B cell (primary cell): Measurements from ENCODE around the gene CARMIL1. TPM values are rescaled to one million over a fixed set of nuclear protein-coding genes. Genes with fewer than 3 reads are reported as not detected.

Experiments used
- ATAC-seq: fragments of 200-7000 bp; cut with Tn5 transposase; one replicate; pipeline ENCODE4 v1.10.0; 2021; ENCODE audit warnings: low read depth, mild to moderate bottlenecking, moderate number of reproducible peaks, moderate library complexity
- CTCF ChIA-PET: fragments of 350-600 bp; sonication (Branson Sonifier 250); formaldehyde crosslinking; loops from one replicate; lab custom pipeline; 2021; ENCODE audit warnings: antibody characterized with exemption, inconsistent platforms; lab: Charles Lee
- POLR2A ChIA-PET: fragments of 350-600 bp; sonication (Branson Sonifier 250); formaldehyde crosslinking; loops from one replicate; lab custom pipeline; 2021; ENCODE audit warnings: antibody characterized with exemption; lab: Charles Lee
- DNase-seq: peaks from one replicate; pipeline ENCODE4 v3.0.0; 2013
- H2AFZ ChIP-seq: 2 replicates; pipeline ENCODE4 v1.6.1; 2012; ENCODE audit warnings: mild to moderate bottlenecking, low read depth, low read length; ENCODE audit not compliant: insufficient read depth, poor library complexity, severe bottlenecking
- H3K27ac ChIP-seq, 2 donors: 1 replicate in 1 of 2; 2 replicates in 1 of 2; pipeline ENCODE4 v1.5.1; 2012 to 2013; ENCODE audit warnings: low read length in 2 of 2, mild to moderate bottlenecking in 2 of 2, moderate library complexity in 1 of 2
- H3K27me3 ChIP-seq, 4 experiments: fragments of 200-600 bp in 1 of 4; sonication (generic) in 1 of 4; replicated peaks in 1 of 4; 1 replicate in 2 of 4; 2 replicates in 2 of 4; pipeline versions ENCODE4 v1.6.1 to v1.7.0; 2013 to 2016; ENCODE audit warnings: low read length in 3 of 4, mild to moderate bottlenecking in 2 of 4, mixed read lengths in 1 of 4, moderate library complexity in 1 of 4; ENCODE audit not compliant: insufficient read depth in 4 of 4, control insufficient read depth in 3 of 4; ENCODE audit errors: control extremely low read depth in 1 of 4
- H3K36me3 ChIP-seq, 2 experiments: replicated peaks in 1 of 2; 1 replicate in 1 of 2; 2 replicates in 1 of 2; pipeline versions ENCODE4 v1.6.1 to v1.7.1; 2013; ENCODE audit warnings: low read length in 1 of 2; ENCODE audit not compliant: insufficient read depth in 2 of 2, control insufficient read depth in 1 of 2; ENCODE audit errors: control extremely low read depth in 1 of 2, extremely low read depth in 1 of 2
- H3K4me1 ChIP-seq, 2 donors: fragments of 200-600 bp in 1 of 2; sonication (generic) in 1 of 2; 1 replicate in 1 of 2; 2 replicates in 1 of 2; pipeline versions ENCODE4 v1.5.1 to v1.6.1; 2013 to 2017; ENCODE audit warnings: low read length in 2 of 2; ENCODE audit not compliant: control insufficient read depth in 2 of 2, insufficient read depth in 2 of 2
- H3K4me2 ChIP-seq: replicated peaks from 2 replicates; pipeline ENCODE3; 2012; ENCODE audit warnings: mild to moderate bottlenecking, low read depth, low read length; ENCODE audit not compliant: poor library complexity, severe bottlenecking
- H3K4me3 ChIP-seq, 5 experiments: fragments of 200-600 bp in 1 of 5; sonication (generic) in 1 of 5; 1 replicate in 3 of 5; 2 replicates in 2 of 5; pipeline versions ENCODE4 v1.5.1 to v1.7.0; 2011 to 2016; ENCODE audit warnings: low read length in 4 of 5, mild to moderate bottlenecking in 4 of 5, low read depth in 2 of 5, control low read depth in 1 of 5, moderate library complexity in 1 of 5; ENCODE audit not compliant: insufficient read depth in 1 of 5; ENCODE audit errors: control extremely low read depth in 1 of 5, extremely low read depth in 1 of 5
- H3K79me2 ChIP-seq: fragments of 200-600 bp; sonication (generic); one replicate; pipeline ENCODE4 v1.6.0; 2016; ENCODE audit warnings: low read length; ENCODE audit not compliant: control insufficient read depth, insufficient read depth
- H3K9ac ChIP-seq: fragments of 200-600 bp; sonication (generic); 2 replicates; pipeline ENCODE4 v1.6.1; 2017; ENCODE audit warnings: mild to moderate bottlenecking, low read length, moderate library complexity
- H3K9me3 ChIP-seq, 3 donors: one replicate each; pipeline versions ENCODE4 v1.6.1 to v1.7.1; 2013; ENCODE audit warnings: low read length in 2 of 3; ENCODE audit not compliant: control insufficient read depth in 2 of 3, insufficient read depth in 1 of 3; ENCODE audit errors: control extremely low read depth in 1 of 3
- H4K20me1 ChIP-seq: 2 replicates; pipeline ENCODE4 v1.6.0; 2012; ENCODE audit warnings: mild to moderate bottlenecking, low read length; ENCODE audit not compliant: insufficient read depth, control insufficient read depth, poor library complexity, severe bottlenecking
- H3K27ac Mint-ChIP-seq: one replicate; pipeline ENCODE4 v1.8.0; 2021; ENCODE audit warnings: mixed read lengths
- H3K27me3 Mint-ChIP-seq: one replicate; pipeline ENCODE4 v1.8.0; 2021; ENCODE audit warnings: mixed read lengths
- H3K4me1 Mint-ChIP-seq: one replicate; pipeline ENCODE4 v1.8.0; 2021; ENCODE audit warnings: mixed read lengths
- H3K4me3 Mint-ChIP-seq: one replicate; pipeline ENCODE4 v1.8.0; 2021; ENCODE audit warnings: mixed read lengths
- H3K9me3 Mint-ChIP-seq: one replicate; pipeline ENCODE4 v1.8.0; 2022; ENCODE audit warnings: mixed read lengths; ENCODE audit not compliant: insufficient read depth
- EZH2 ChIP-seq: IDR thresholded peaks from 2 replicates; pipeline ENCODE4 v1.6.1; 2012; ENCODE audit warnings: borderline replicate concordance, low read depth, mild to moderate bottlenecking, moderate library complexity, low read length; ENCODE audit not compliant: insufficient read depth, poor library complexity, severe bottlenecking
- WGBS: methylation state at CpG from one replicate; pipeline ENCODE4 v1.1.5; 2013; ENCODE audit warnings: missing lambda C conversion rate; ENCODE audit not compliant: insufficient coverage; 5-methylcytosine and 5-hydroxymethylcytosine counted together
- intact Hi-C: fragments of 100-400 bp; cut with micrococcal nuclease; formaldehyde crosslinking; loops from one replicate; pipeline ENCODE4 v1.10.0; 2022
- polyA plus RNA-seq: library from polyadenylated mRNA; depleted of rRNA; stranded (reverse); fragments of >200 nt; gene quantifications from 2 replicates; pipeline ENCODE4 v1.2.3, GENCODE V29; 2012
- total RNA-seq, 2 donors: library from RNA; stranded (reverse); fragments of 120-200 nt in 1 of 2; gene quantifications; 1 replicate in 1 of 2; 2 replicates in 1 of 2; pipeline versions ENCODE4 v1.2.3 to v1.2.4, GENCODE V29; 2013 to 2022
- TF ChIP-seq, protein P1 (sequence below): fragments of 200-600 bp; IDR thresholded peaks from one replicate; pipeline ENCODE4 v1.8.0; 2022; ENCODE audit warnings: antibody characterized with exemption, mild to moderate bottlenecking

CARMIL1 gene
- total and polyA plus RNA-seq, 2 donors (not counting 1 experiment from before 2014, with no cell fraction given) = 7.5 to 11.0 TPM

DNA sequence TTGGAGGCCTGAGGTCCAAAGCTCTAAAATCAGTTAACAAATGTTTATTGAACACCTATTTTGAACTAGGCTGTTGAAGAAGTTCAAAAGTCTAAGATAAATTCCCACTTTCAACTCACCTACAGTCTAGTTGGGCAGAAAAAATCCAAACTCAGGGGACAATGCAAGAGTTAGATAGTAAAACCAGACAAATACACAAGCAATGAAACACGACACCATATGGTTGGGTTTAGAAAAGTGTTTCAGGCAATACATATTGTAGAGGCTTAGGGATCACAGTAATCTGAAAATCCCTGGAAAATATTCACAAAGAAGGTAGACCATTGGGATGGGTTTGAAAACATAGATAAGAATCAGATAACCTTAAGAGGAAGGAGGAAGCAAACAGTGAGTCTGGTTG lies 1.3 kb upstream of the CARMIL1 start:
- WGBS = no CpG with 5 or more reads among the region's 1 CpG
- DNase-seq (no peak), ATAC-seq (no peak)
- H4K20me1 ChIP-seq = no peaks in the 10 kb centered on the region
- Mint-ChIP-seq H3K27ac (no peak overlapping the region), H3K4me1 (peaks cover 34% of the 10 kb centered on the region), H3K4me3 (peak overlapping the region; percentile 96), H3K27me3 (peaks cover 18% of the 10 kb centered on the region), H3K9me3 (no peaks in the 10 kb centered on the region)
- ChIA-PET CTCF (interaction anchor here (0.7 to 8.6 kb wide), 16 partner anchors 8 to 321 kb away, joined by 3 to 212 read pairs (median 12); no protein-coding TSS in a partner anchor), POLR2A (interaction anchor here (0.6 to 1.9 kb wide), 3 partner anchors 127 to 450 kb away, joined by 4 to 10 read pairs (median 4); no protein-coding TSS in a partner anchor)
- H2AFZ ChIP-seq = peak overlapping the region; percentile 89
- peak overlapping the region; percentile 95 for H3K4me2 ChIP-seq
- H3K36me3 ChIP-seq = no peaks in the 10 kb centered on the region
- H3K9me3 ChIP-seq = no peaks in the 10 kb centered on the region
- intact Hi-C loops = loop anchor here (2.0 kb wide), 1 partner anchor 23 kb away; no protein-coding TSS in a partner anchor
- peaks cover 0 to 3% (median 0%) of the 10 kb centered on the region in 4 experiments for H3K27me3 ChIP-seq
- no peak overlapping the region for H3K27ac ChIP-seq
- H3K9ac ChIP-seq = peak overlapping the region; percentile 79
- no peak overlapping the region for H3K4me3 ChIP-seq
- peaks cover 23 to 30% of the 10 kb centered on the region in 2 donors for H3K4me1 ChIP-seq
- no peaks in the 10 kb centered on the region for H3K79me2 ChIP-seq
- TF ChIP-seq, protein P1, sequence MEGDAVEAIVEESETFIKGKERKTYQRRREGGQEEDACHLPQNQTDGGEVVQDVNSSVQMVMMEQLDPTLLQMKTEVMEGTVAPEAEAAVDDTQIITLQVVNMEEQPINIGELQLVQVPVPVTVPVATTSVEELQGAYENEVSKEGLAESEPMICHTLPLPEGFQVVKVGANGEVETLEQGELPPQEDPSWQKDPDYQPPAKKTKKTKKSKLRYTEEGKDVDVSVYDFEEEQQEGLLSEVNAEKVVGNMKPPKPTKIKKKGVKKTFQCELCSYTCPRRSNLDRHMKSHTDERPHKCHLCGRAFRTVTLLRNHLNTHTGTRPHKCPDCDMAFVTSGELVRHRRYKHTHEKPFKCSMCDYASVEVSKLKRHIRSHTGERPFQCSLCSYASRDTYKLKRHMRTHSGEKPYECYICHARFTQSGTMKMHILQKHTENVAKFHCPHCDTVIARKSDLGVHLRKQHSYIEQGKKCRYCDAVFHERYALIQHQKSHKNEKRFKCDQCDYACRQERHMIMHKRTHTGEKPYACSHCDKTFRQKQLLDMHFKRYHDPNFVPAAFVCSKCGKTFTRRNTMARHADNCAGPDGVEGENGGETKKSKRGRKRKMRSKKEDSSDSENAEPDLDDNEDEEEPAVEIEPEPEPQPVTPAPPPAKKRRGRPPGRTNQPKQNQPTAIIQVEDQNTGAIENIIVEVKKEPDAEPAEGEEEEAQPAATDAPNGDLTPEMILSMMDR = no peak
- no peak for TF ChIP-seq EZH2

DNA sequence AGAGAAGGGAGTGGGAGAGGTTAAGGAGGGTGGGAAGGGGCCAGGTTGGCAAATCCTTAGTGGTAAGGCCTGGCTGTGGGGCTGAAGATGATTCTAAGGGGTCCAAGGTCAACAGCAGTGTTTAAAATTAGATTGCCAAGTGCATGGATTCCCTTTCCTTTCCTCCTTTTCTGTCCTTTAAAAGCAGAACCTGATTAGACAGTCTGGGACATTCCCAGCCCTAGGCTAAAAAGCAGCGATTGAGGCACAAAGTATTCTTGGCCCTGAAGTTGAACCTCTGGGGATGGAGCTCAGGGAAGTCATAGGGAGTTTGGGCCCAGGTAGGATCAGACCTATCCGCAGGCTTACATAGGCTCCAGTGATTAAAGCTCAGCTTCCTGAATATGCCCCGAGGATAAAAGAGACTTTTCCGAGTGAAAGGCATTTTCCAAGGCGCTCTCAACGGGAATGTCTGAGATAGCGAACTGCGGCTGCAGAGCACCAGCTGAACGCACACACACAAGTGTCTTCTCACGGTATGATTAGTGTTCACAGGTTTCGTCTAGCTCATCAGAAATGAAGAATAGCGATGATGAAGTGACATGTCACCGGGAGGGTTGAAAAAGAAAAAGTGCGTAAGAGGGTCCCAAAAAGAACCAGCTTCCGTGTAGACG lies 787 bp upstream of the CARMIL1 start:
- H4K20me1 ChIP-seq = no peaks in the 10 kb centered on the region
- H3K4me1 ChIP-seq = peaks cover 23 to 30% of the 10 kb centered on the region in 2 donors
- H3K9me3 ChIP-seq = no peaks in the 10 kb centered on the region
- H3K79me2 ChIP-seq = no peaks in the 10 kb centered on the region
- ChIA-PET POLR2A (interaction anchor here (0.6 to 1.9 kb wide), 3 partner anchors 22 to 212 kb away, joined by 5 to 10 read pairs (median 9); no protein-coding TSS in a partner anchor), CTCF (interaction anchor here (0.7 to 8.6 kb wide), 21 partner anchors 8 to 278 kb away, joined by 3 to 212 read pairs (median 6); no protein-coding TSS in a partner anchor)
- H3K9me3 Mint-ChIP-seq = no peaks in the 10 kb centered on the region
- peak overlapping the region; percentile 95 for H3K4me2 ChIP-seq
- intact Hi-C loops = loop anchor here (2.0 kb wide), 1 partner anchor 22 kb away; no protein-coding TSS in a partner anchor
- DNase-seq (no peak), ATAC-seq (peak; percentile 4)
- peaks cover 34% of the 10 kb centered on the region for H3K4me1 Mint-ChIP-seq
- peak overlapping the region; percentile 79 for H3K9ac ChIP-seq
- peaks cover 0 to 2% (median 0%) of the 10 kb centered on the region in 4 experiments for H3K27me3 ChIP-seq
- H2AFZ ChIP-seq = peak overlapping the region; percentile 89
- peaks cover 12% of the 10 kb centered on the region for H3K27me3 Mint-ChIP-seq
- H3K27ac Mint-ChIP-seq = peak overlapping the region; percentile 89
- no peaks in the 10 kb centered on the region for H3K36me3 ChIP-seq
- TF ChIP-seq, protein P1 = no peak
- no peak for TF ChIP-seq EZH2
- peak overlapping the region; percentile 96 for H3K4me3 Mint-ChIP-seq
- WGBS = 8% methylated on average over 16 of the region's 16 CpGs
- peak overlapping the region; percentile 61 to 86 (median 83) for H3K4me3 ChIP-seq
- no peak overlapping the region for H3K27ac ChIP-seq
